OCI-LY7 (cell line): ENCODE results near the gene EXOSC1. TPM values are rescaled to one million over a fixed set of nuclear protein-coding genes. Genes with fewer than 3 reads are reported as not detected.

Experiments used
- BruUV-seq: library from RNA; stranded (reverse); fragments of 400-500 nt; replicated peaks from 2 replicates; lab custom pipeline; 2021; lab: Mats Ljungman, UMichigan
- CTCF ChIA-PET: fragments of 300-600 bp; sonication (Branson Sonifier 250); formaldehyde crosslinking; loops from one replicate; lab custom pipeline; 2022; ENCODE audit warnings: antibody characterized with exemption; ENCODE audit not compliant: unreplicated experiment; lab: Charles Lee
- POLR2A ChIA-PET: fragments of 300-600 bp; sonication (Branson Sonifier 250); formaldehyde crosslinking; loops from one replicate; lab custom pipeline; 2022; ENCODE audit warnings: antibody characterized with exemption; lab: Charles Lee
- DNase-seq: peaks from one replicate; pipeline ENCODE4 v3.0.0-alpha.2; 2015; ENCODE audit warnings: low spot score
- H2AFZ ChIP-seq: fragments of 200-600 bp; sonication (generic), shearing (Covaris generic); 2 replicates; pipeline ENCODE4 v1.6.1; 2014; ENCODE audit warnings: mild to moderate bottlenecking, antibody characterized with exemption, low read length, moderate library complexity
- H3K27ac ChIP-seq: fragments of 200-600 bp; sonication (generic); 2 replicates; pipeline ENCODE4 v1.5.1; 2014; ENCODE audit warnings: mixed run types, low read depth, mild to moderate bottlenecking, moderate library complexity, low read length, inconsistent platforms; ENCODE audit not compliant: poor library complexity, severe bottlenecking
- H3K36me3 ChIP-seq: fragments of 200-600 bp; sonication (generic); 2 replicates; pipeline ENCODE4 v1.6.1; 2014; ENCODE audit warnings: mild to moderate bottlenecking, antibody characterized with exemption, low read length, moderate library complexity, mixed read lengths; ENCODE audit not compliant: insufficient read depth
- H3K4me1 ChIP-seq: fragments of 200-600 bp; sonication (generic); 2 replicates; pipeline ENCODE4 v1.5.1; 2014; ENCODE audit warnings: mild to moderate bottlenecking, low read length; ENCODE audit not compliant: insufficient read depth, poor library complexity, severe bottlenecking
- H3K4me2 ChIP-seq: fragments of 200-600 bp; sonication (generic); 2 replicates; pipeline ENCODE4 v1.6.1; 2014; ENCODE audit warnings: mild to moderate bottlenecking, low read length
- H3K4me3 ChIP-seq: fragments of 200-600 bp; sonication (generic); 2 replicates; pipeline ENCODE4 v1.5.1; 2014; ENCODE audit warnings: mild to moderate bottlenecking, low read depth, low read length; ENCODE audit not compliant: poor library complexity, severe bottlenecking
- H3K79me2 ChIP-seq: fragments of 200-600 bp; sonication (generic); 2 replicates; pipeline ENCODE4 v1.6.1; 2016; ENCODE audit warnings: low read depth, mild to moderate bottlenecking, low read length, moderate library complexity, mixed read lengths; ENCODE audit not compliant: insufficient read depth
- H3K9me2 ChIP-seq: fragments of 200-600 bp; sonication (generic); 2 replicates; pipeline ENCODE4 v1.6.1; 2016; ENCODE audit warnings: mild to moderate bottlenecking, low read length, mixed read lengths; ENCODE audit not compliant: insufficient read depth
- H3K9me3 ChIP-seq: fragments of 200-600 bp; sonication (generic); 2 replicates; pipeline ENCODE4 v1.6.1; 2014; ENCODE audit warnings: mild to moderate bottlenecking, mixed run types, low read length, mixed read lengths
- H4K20me1 ChIP-seq: fragments of 200-600 bp; sonication (generic); 2 replicates; pipeline ENCODE4 v1.6.1; 2014; ENCODE audit warnings: mild to moderate bottlenecking, antibody characterized with exemption, low read length, moderate library complexity, mixed read lengths; ENCODE audit not compliant: insufficient read depth
- EZH2phosphoT487 ChIP-seq: fragments of 200-600 bp; sonication (generic); IDR thresholded peaks from 2 replicates; pipeline ENCODE4 v1.6.1; 2018; ENCODE audit warnings: low read depth, borderline replicate concordance, mild to moderate bottlenecking, mixed run types, antibody characterized with exemption, low read length, moderate library complexity, mixed read lengths
- intact Hi-C: fragments of 100-400 bp; cut with micrococcal nuclease; formaldehyde crosslinking; loops from one replicate; pipeline ENCODE4 v1.10.0; 2022; ENCODE audit not compliant: unreplicated experiment
- total RNA-seq, 2 experiments: library from RNA; depleted of rRNA in 1 of 2; stranded (reverse); fragments of >200 nt in 1 of 2; shearing (Covaris generic) in 1 of 2; gene quantifications; 2 replicates each; pipeline ENCODE4 v1.2.3, GENCODE V29; 2014 to 2022
- TF ChIP-seq, protein P1 (sequence below): fragments of 200-600 bp; sonication (generic); conservative IDR thresholded peaks from 2 replicates; pipeline ENCODE4 v1.5.1; 2014; ENCODE audit warnings: mild to moderate bottlenecking, antibody characterized with exemption, low read length, moderate library complexity, mixed read lengths

EXOSC1 gene
- total RNA-seq, 2 experiments from 2014 or later, result 56.2 to 59.6 TPM

DNA sequence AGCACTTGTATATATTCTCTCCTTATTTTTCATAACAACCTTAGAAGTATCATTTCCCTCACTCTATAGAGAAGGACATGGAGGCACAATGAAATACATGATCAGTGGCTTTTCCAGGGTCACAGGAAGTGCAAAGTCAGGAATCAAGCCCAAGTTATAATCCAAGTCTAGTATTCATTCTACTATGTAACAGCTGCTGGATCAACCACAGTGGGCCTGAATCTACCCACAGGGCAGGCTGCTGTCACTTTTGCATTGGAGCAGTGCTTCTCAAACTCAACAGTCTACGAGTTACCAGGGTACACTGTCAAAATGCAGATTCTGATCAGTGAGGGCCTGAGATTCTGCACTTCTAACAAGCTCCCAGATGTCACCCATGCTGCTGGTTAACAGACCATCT lies 18.4 kb upstream of the EXOSC1 start:
- BruUV-seq, result no TSS peak
- no peak overlapping the region for H2AFZ ChIP-seq
- POLR2A ChIA-PET, result no interaction called here
- H3K27ac ChIP-seq, result no peak overlapping the region
- intact Hi-C loops, result loop anchor here (5.0 kb wide), 1 partner anchor 33 kb away; the partner anchor contains the start of genes MMS19 and UBTD1
- H3K4me2 ChIP-seq, result no peak overlapping the region
- peaks cover 10% of the 10 kb centered on the region for H3K4me1 ChIP-seq
- TF ChIP-seq, protein P1, sequence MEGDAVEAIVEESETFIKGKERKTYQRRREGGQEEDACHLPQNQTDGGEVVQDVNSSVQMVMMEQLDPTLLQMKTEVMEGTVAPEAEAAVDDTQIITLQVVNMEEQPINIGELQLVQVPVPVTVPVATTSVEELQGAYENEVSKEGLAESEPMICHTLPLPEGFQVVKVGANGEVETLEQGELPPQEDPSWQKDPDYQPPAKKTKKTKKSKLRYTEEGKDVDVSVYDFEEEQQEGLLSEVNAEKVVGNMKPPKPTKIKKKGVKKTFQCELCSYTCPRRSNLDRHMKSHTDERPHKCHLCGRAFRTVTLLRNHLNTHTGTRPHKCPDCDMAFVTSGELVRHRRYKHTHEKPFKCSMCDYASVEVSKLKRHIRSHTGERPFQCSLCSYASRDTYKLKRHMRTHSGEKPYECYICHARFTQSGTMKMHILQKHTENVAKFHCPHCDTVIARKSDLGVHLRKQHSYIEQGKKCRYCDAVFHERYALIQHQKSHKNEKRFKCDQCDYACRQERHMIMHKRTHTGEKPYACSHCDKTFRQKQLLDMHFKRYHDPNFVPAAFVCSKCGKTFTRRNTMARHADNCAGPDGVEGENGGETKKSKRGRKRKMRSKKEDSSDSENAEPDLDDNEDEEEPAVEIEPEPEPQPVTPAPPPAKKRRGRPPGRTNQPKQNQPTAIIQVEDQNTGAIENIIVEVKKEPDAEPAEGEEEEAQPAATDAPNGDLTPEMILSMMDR, result no peak
- TF ChIP-seq EZH2phosphoT487, result no peak
- CTCF ChIA-PET, result no interaction called here
- no peaks in the 10 kb centered on the region for H3K9me3 ChIP-seq
- DNase-seq, result no peak
- H3K79me2 ChIP-seq, result no peaks in the 10 kb centered on the region
- H3K4me3 ChIP-seq, result no peak overlapping the region
- no peaks in the 10 kb centered on the region for H3K9me2 ChIP-seq
- H4K20me1 ChIP-seq, result no peaks in the 10 kb centered on the region
- peaks cover 98% of the 10 kb centered on the region for H3K36me3 ChIP-seq

DNA sequence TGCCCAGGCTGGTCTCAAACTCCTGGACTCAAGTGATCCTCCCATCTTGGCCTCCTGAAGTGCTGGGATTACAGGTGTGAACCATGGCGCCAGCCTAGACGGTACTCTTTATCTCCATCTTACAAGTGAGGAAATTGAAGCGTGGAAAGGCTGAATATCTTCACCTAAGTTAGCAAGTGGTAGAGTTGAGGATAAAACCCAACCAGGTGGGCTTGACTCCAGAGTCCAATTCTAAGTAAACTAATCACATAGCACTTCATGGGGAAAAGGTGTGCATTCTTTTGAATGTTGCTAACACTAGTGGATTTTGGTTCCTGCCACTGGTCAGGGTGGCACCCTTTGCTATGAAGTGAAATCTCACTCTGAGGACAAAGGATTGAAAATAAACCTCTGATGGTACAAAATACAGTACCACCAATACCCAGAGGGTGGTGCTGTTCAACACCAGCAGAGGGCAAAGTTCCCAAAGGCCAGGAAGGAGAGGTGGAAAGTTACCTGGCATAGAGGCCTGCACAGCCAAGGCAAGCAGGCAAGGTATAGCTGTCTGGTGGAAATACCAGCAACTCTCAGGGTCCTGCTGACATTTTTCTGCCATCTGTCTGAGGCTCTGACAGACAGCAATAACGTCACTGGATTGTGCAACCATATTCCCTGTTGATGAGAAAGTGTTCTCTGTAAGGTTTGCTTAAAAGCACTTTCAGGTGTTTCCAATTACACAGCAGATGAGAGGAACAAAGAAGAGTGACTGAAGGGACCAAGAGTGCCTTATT lies 17.7 kb upstream of the EXOSC1 start:
- Histone ChIP-seq H3K9me3 (no peaks in the 10 kb centered on the region), H3K79me2 (no peaks in the 10 kb centered on the region), H3K4me3 (no peak overlapping the region), H3K27ac (no peak overlapping the region), H2AFZ (no peak overlapping the region), H3K4me1 (peaks cover 10% of the 10 kb centered on the region), H4K20me1 (no peaks in the 10 kb centered on the region), H3K36me3 (peaks cover 98% of the 10 kb centered on the region), H3K9me2 (no peaks in the 10 kb centered on the region), H3K4me2 (no peak overlapping the region)
- DNase-seq, result peak; percentile 56
- TF ChIP-seq, protein P1, result peak; percentile 97
- no peak for TF ChIP-seq EZH2phosphoT487
- no TSS peak for BruUV-seq
- intact Hi-C loops, result loop anchor here (1.0 to 5.0 kb wide), 3 partner anchors 34 to 149 kb away; partner anchors contain the start of genes MMS19 and UBTD1
- CTCF ChIA-PET, result no interaction called here
- POLR2A ChIA-PET, result no interaction called here

DNA sequence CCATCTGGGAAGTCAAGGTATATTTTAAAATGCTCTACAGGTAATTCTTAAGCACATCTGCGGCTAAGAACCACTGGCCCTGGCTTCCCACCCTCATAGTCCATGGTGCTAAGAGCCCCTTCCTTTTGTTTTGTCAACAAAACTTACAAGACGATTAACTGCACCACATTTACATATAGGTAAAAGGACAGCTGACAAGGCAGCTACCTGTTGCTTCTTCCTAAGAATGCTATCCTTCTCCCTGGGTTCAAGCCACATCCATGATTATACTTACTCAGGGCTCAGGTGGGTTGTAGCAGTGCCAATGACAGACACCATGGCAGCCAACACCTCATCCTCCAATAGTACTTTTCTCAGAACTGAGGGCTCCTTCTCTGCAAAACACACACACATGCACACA lies 16.5 kb upstream of the EXOSC1 start:
- Histone ChIP-seq H3K9me2 (no peaks in the 10 kb centered on the region), H3K27ac (no peak overlapping the region), H3K36me3 (peaks cover 98% of the 10 kb centered on the region), H3K9me3 (no peaks in the 10 kb centered on the region), H4K20me1 (no peaks in the 10 kb centered on the region), H3K79me2 (no peaks in the 10 kb centered on the region), H2AFZ (no peak overlapping the region), H3K4me2 (no peak overlapping the region), H3K4me3 (no peak overlapping the region), H3K4me1 (no peaks in the 10 kb centered on the region)
- DNase-seq, result no peak
- BruUV-seq, result no TSS peak
- no peak for TF ChIP-seq EZH2phosphoT487
- TF ChIP-seq, protein P1, result no peak
- ChIA-PET POLR2A (interaction anchor here (0.5 to 0.8 kb wide), 2 partner anchors 76 to 91 kb away, joined by 3 to 4 read pairs; no protein-coding TSS in a partner anchor), CTCF (no interaction called here)
- intact Hi-C loops, result loop anchor here (5.0 kb wide), 1 partner anchor 35 kb away; the partner anchor contains the start of genes MMS19 and UBTD1
